Measurements from ENCODE around the gene MRPS18A. TPM values are rescaled to one million over a fixed set of nuclear protein-coding genes. Genes with fewer than 3 reads are reported as not detected.
A peak's percentile ranks its signal among the peaks of the same experiment; 100 is the strongest.

MRPS18A gene
- total and polyA plus RNA-seq, 2 of the 13 experiments (the other 11 are each of a cell fraction or from before 2014, with no cell fraction given) = 87.8 to 89.1 TPM

- peak; percentile 9; the same call in 1 of the 2 replicates for TF ChIP-seq TFDP1 (CRISPR knock-in tag; IDR thresholded peaks at IDR 0.05; ENCODE audit: borderline replicate concordance)
- TF ChIP-seq ZNF792 (CRISPR knock-in tag; IDR thresholded peaks at IDR 0.05) = peak; percentile 67; the same call in 1 of the 2 replicates
- TF ChIP-seq ZFP82 (CRISPR knock-in tag; IDR thresholded peaks at IDR 0.05; ENCODE audit: borderline replicate concordance) = no peak
- no peak for TF ChIP-seq ZNF484 (CRISPR knock-in tag; IDR thresholded peaks at IDR 0.05; ENCODE audit: borderline replicate concordance, low read depth)
- no peak for TF ChIP-seq NR2F1 (CRISPR knock-in tag; IDR thresholded peaks at IDR 0.05)
- no peak; the same call in 1 of the 2 replicates for TF ChIP-seq PRMT3 (CRISPR knock-in tag; IDR thresholded peaks at IDR 0.05; ENCODE audit: borderline replicate concordance, low read depth)
- no peak for TF ChIP-seq AKAP8 (CRISPR knock-in tag; IDR thresholded peaks at IDR 0.05)
- TF ChIP-seq TRAFD1 (CRISPR knock-in tag; IDR thresholded peaks at IDR 0.05; ENCODE audit: borderline replicate concordance) = no peak
- TF ChIP-seq ZNF329 (CRISPR knock-in tag; IDR thresholded peaks at IDR 0.05; ENCODE audit: low read depth) = no peak
- TF ChIP-seq ZNF770 (CRISPR knock-in tag; IDR thresholded peaks at IDR 0.05) = no peak
- TF ChIP-seq ZNF724P (CRISPR knock-in tag; IDR thresholded peaks at IDR 0.05; ENCODE audit: borderline replicate concordance) = no peak
- no peak for TF ChIP-seq NFRKB (IDR thresholded peaks at IDR 0.05)
- TF ChIP-seq GTF3A (CRISPR knock-in tag; conservative IDR thresholded peaks at IDR 0.05) = no peak
- peak; percentile 47; the same call in 1 of the 2 replicates for TF ChIP-seq MEF2D (CRISPR knock-in tag; IDR thresholded peaks at IDR 0.05)
- no peak for TF ChIP-seq TBX3 (IDR thresholded peaks at IDR 0.05; ENCODE audit: borderline replicate concordance)
- no peak for TF ChIP-seq ZBTB21 (CRISPR knock-in tag; IDR thresholded peaks at IDR 0.05)
- TF ChIP-seq HDAC1 (CRISPR knock-in tag; IDR thresholded peaks at IDR 0.05) = peak; percentile 80
- TF ChIP-seq ZNF709 (CRISPR knock-in tag; IDR thresholded peaks at IDR 0.05) = no peak
- no peak; the same call in 1 of the 2 replicates for TF ChIP-seq ZNF557 (CRISPR knock-in tag; IDR thresholded peaks at IDR 0.05)
- no peak for TF ChIP-seq JARID2 (CRISPR knock-in tag; IDR thresholded peaks at IDR 0.05; ENCODE audit: insufficient replicate concordance)
- 0 out of 2 replicates have a peak, but pooled peaks have one; percentile 24 for TF ChIP-seq ZNF501 (CRISPR knock-in tag; IDR thresholded peaks at IDR 0.05)
- TF ChIP-seq CENPT (CRISPR knock-in tag; IDR thresholded peaks at IDR 0.05; ENCODE audit: low read depth) = no peak
- TF ChIP-seq ZEB1 (IDR thresholded peaks at IDR 0.05; ENCODE audit: insufficient replicate concordance, low read depth) = peak; percentile 3
- no peak for TF ChIP-seq KDM6A (CRISPR knock-in tag; IDR thresholded peaks at IDR 0.05; ENCODE audit: low read depth)
These were observed 20.1 kb downstream of the MRPS18A start (continued) for GRCh38 chr6:43667245-43668150.

Data from HepG2 (cell line).